SIG-M5 (cell line): ENCODE data around the gene SPAG16.

Source experiments
- DNase-seq: peaks from one replicate; lab custom pipeline; 2025; lab: John Stamatoyannopoulos, UW

The SPAG16 gene

GRCh38 chr2:214180071-214180470 is 895.8 kb downstream of the SPAG16 start:
- DNase-seq = no peak

GRCh38 chr2:214180686-214181085 is 896.4 kb downstream of the SPAG16 start:
- no peak for DNase-seq

DNA sequence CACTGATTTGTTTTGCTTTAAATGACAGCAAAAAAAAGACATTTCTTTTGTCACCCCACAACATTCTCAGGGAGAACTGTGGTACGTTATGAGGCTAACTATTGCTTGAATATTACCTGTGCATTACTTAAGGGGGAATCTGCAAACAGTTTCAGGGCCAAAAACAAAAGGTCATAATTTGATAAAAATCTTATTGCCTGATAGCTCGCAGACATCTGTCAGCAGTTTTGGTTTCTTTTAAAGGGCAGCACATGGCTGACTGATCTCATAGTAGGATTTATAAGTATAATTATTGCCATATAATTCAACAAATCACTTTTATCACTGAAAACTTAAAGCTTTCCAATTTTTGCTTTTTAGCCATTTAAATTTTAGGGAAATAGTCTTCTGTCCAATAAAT is 900.2 kb downstream of the SPAG16 start:
- DNase-seq = no peak

- DNase-seq = no peak
These were observed 901.3 kb downstream of the SPAG16 start for GRCh38 chr2:214185546-214185945.

DNA sequence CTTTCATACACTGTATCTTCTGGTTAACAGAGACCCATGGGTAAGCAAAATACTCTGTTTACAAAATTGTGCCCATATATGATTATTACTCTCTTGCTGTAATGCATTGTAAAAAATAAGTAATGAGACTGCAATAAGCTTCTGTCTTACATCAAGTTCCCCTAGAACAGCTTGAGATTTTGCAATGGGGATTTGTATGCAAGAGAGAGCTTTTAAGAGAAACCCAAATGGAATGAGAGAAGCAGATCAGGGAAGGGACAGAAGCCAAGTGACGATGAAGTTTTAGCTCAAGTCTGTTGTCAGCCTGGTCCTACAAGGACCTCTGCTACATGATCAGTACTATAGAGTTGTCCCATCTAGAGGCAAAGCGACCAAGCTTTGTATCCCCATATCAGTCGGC is 908.4 kb downstream of the SPAG16 start:
- no peak for DNase-seq

- no peak for DNase-seq
These were observed 909.7 kb downstream of the SPAG16 start for GRCh38 chr2:214193943-214194342.

DNA sequence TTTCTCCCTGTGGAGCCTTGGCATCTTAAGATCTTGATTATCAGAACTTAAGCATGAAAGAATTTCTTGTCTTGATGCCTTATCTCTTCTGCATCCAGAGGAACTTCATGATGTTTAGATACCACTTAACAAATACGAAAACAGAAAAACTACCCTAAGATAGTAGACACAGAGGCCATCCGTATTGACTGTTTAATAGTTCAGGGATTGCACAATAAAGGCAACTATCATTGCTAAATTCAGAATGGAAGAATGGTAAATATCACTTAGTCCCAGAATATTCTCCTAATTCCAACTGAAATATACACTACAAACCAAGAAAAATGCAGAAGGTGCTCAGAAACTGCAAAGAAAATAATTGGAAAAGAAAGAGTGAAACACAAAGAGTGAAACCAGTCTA is 912.0 kb downstream of the SPAG16 start:
- DNase-seq = no peak

- DNase-seq = no peak
These were observed 917.6 kb downstream of the SPAG16 start for GRCh38 chr2:214201892-214202291.

- DNase-seq = no peak
These were observed 919.0 kb downstream of the SPAG16 start for GRCh38 chr2:214203214-214203613.

DNA sequence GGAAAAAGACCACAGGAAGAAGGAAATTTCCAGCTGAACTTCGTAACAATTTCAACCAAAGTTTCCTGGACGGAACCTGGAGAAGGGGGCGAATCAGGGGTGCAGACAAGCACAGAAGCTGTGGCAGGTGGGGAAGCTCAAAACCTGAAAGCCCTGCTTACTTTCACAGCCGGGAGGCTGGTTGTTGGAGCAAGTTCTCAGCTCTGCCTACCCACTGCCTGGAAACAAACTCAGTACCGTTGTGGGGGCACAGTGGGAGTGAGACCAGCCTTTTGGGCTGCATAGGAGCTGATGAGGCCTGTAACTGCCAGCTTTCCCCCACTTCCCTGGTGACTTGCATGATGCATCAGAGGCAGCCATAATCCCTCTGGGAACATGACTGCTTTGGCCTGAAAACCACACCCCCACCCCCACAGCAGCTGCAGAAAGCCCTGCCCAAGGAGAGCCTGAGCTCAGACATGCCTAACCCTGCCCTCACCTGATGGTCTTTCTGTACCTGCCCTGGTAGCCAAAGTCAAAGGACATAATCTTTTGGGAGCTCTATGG is 919.6 kb downstream of the SPAG16 start:
- DNase-seq = no peak

DNA sequence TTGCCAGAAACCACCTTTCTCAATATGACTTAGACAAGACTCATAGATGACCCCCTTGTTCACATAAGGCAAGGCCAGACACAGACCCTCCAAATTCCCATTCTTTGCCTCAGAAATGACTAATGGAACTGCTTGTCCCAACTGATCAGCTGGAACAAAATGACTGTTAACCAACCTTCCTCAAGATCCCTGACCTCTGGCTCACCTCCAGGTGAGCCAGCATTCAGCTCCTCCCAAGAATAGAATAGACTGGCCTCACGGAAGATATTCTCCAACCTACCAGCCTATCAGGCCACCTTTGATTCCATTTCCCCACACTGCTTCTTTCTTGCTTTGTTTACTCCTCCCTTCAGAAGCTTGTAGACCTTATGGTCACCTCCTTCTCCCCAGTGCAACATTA is 930.8 kb downstream of the SPAG16 start:
- no peak for DNase-seq

GRCh38 chr2:214217136-214217535 is 932.9 kb downstream of the SPAG16 start:
- DNase-seq = no peak

GRCh38 chr2:214217599-214217998 is 933.3 kb downstream of the SPAG16 start:
- DNase-seq = no peak

DNA sequence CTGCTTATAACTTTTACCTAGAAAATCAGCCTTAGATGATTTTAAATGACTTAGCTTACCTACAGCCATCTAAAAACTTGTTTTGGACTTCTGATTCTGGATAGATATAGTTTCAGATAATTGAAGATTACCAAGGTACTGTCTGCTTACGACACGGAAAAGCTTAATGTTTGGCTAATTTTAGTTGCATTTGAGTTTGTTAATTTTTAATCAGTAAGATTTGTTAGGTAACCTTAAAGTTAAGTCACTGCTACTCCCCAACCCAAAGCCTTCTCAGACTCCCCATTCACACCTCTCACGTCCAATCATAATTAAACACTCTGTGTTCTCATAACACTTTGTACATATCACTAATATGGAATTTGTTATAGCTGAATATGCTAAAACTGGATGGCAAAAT is 936.0 kb downstream of the SPAG16 start:
- no peak for DNase-seq

GRCh38 chr2:214226061-214226460 is 941.8 kb downstream of the SPAG16 start:
- no peak for DNase-seq

- DNase-seq = no peak
These were observed 948.0 kb downstream of the SPAG16 start for GRCh38 chr2:214232271-214232670.

DNA sequence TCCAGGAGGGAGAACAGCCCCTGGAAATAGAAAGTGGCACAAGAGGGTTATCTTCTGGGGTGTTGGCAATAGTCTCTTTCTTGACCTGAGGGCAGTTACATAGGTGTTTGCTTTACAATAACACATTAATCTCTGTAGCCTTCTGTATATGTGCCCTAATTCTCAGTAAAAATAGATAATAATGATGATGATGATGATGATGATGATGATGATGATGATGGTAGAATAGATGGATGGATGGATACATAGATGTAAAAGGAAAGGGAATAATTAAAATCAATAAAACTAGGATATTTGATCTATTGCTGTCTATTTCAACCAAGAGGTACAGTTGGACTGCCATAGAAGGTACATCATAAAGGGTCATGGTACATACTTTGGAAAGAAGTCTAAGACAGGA is 948.9 kb downstream of the SPAG16 start:
- no peak for DNase-seq

- DNase-seq = no peak
These were observed 958.5 kb downstream of the SPAG16 start for GRCh38 chr2:214242797-214243196.

- no peak for DNase-seq
These were observed 960.6 kb downstream of the SPAG16 start for GRCh38 chr2:214244847-214245246.

DNA sequence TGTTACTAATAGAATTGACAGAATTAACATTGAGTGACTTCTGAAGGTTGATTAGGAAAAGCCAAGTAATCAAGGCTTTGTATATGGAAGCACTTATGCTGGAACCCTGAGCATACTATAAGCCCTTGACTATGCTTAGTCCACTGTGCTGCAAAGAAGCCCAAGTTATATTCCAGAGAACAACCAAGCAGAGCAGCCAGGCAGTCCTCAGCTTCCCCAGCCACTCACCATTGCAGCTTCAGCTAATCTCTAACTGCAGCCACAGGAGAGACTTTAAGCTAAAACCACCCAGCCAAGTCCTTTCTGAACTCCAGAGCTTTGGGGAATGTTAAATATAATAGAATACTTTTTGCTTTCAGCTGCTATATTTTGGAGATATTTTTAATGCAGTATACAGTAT is 962.2 kb downstream of the SPAG16 start:
- no peak for DNase-seq

DNA sequence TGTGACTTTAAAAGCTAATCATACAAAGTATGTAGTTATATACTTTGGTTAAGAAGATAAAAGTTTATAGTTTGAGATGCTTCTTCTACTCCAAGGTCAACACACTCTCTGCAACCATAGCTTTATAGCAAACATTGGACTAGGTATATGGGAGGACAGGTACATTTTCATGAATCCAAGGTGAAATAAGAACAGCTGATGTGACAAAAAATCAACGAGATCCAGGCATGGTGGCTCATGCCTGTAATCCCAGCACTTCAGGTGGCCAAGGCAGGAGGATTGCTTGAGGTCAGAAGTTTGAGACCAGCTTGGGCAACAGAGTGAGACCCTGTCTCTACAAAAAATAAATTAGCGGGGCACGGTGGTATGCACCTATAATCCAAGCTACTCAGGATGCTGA is 963.3 kb downstream of the SPAG16 start:
- no peak for DNase-seq

DNA sequence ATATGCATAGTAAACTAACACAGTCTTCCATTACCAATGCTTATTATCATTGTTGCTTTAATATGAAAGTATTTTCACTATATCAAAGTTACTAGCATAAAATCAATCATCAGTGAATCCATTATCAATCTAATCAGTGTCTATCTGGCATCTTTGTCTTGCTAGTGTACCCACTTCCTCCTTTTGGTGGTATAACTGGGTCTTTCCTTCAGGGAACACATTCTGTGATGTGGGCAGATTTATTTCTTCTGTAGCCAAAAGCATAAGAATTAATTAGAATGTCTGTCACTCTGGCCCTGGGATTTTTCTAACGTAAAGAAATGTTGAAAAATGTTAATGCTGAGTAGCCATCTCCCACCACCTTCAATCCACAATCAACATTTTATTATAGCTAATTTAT is 970.8 kb downstream of the SPAG16 start:
- no peak for DNase-seq

DNA sequence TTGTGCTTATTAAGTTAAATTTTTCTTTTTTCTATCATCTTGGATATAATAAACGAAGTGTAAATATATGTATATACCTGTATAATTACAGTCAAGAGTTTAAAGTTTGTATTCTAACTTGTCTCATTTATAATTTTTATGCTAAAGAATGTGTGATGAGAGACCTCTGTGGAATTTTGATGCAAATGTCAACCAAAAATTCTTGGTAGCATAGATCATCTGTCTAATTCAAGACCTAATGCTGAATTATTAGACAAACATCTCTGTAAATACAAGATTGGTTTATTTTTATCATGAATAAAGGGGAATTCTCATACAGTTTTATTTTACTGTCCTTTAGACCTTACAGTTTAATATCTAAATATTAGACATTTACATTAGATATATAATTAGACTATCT is 977.4 kb downstream of the SPAG16 start:
- no peak for DNase-seq

DNA sequence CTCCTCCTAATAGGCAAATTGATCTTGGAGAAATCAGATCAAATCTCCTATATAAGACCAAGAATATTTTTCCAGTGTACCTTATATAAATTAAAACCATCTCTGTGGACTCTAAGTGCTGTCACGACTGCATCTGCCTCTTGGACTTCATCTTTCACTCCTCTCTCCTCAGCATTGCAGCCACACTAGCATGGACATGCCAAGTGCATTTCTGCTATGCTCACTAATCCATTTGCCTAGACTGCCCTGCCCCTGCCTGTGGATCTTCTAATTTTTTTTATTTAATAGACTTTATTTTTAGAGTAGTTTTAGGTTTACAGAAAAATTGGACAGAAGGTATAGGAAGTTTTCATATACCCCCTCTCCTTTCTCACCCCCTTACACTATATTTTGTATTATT is 979.9 kb downstream of the SPAG16 start:
- no peak for DNase-seq

DNA sequence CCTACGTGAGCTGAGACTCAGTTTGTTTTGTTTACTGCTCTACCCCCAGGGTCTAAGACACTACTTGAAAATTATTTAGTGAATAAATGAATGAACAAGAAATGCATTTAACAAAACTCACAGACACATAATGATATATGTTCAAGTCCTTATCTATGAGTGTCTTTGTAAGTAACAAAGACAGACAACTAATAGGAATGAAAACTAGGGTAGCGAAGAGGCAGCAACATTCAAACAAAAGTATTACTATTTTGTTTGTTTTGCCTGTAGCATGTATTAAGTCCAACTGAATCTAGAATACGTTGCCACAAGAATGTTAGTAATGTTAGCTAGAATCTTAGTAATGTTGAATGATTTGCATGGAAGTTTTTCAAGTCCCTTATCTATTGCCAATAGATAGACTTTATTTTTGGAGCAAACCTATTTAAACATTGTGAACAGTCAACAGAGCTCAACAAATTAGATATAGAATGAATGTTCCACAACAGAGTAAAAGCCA is 981.8 kb downstream of the SPAG16 start:
- DNase-seq = no peak
